ENCODE measurements around the gene TEX22.
A peak's percentile ranks its signal among the peaks of the same experiment; 100 is the strongest.

TEX22 gene

GRCh38 chr14:105433161-105433605 lies 34.8 kb downstream of the TEX22 start:
- Histone ChIP-seq H3K9ac (no peak overlapping the region), H3K27me3 (no peaks in the 10 kb centered on the region), H4K20me1 (peaks cover 67 to 98% (median 92%) of the 10 kb centered on the region in 11 experiments), H3K4me3 (no peak overlapping the region), H3K4me1 (peaks cover 22 to 40% (median 29%) of the 10 kb centered on the region in 10 experiments), H3K4me2 (no peak overlapping the region), H3K9me3 (replicated peaks in 1 of 11) (peaks cover 0 to 70% (median 25%) of the 10 kb centered on the region in 11 experiments; a peak in 14 of 22 replicates), H3K27ac (no peak overlapping the region), H3K36me3 (peaks cover 35 to 99% (median 79%) of the 10 kb centered on the region in 11 experiments; a peak in 21 of 22 replicates)
- TF ChIP-seq Cebpa-rat (IDR thresholded peaks at IDR 0.05) = no peak

GRCh38 chr14:105436402-105436801 lies 38.1 kb downstream of the TEX22 start:
- no peak for TF ChIP-seq Cebpa-rat (IDR thresholded peaks at IDR 0.05)
- peaks cover 22 to 67% (median 41%) of the 10 kb centered on the region in 10 experiments for H3K4me1 ChIP-seq
- peaks cover 81 to 99% (median 96%) of the 10 kb centered on the region in 11 experiments for H4K20me1 ChIP-seq
- H3K4me2 ChIP-seq = peak overlapping the region in 3 of 11 experiments; percentile 44 to 49 (median 46); a peak in 4 of 22 replicates
- no peak overlapping the region for H3K4me3 ChIP-seq
- peaks cover 50 to 97% (median 83%) of the 10 kb centered on the region in 11 experiments for H3K36me3 ChIP-seq
- peaks cover 0 to 54% (median 12%) of the 10 kb centered on the region in 11 experiments; a peak in 13 of 22 replicates for H3K9me3 ChIP-seq (replicated peaks in 1 of 11)
- no peak overlapping the region for H3K27ac ChIP-seq
- no peak overlapping the region for H3K9ac ChIP-seq
- no peaks in the 10 kb centered on the region for H3K27me3 ChIP-seq

DNA sequence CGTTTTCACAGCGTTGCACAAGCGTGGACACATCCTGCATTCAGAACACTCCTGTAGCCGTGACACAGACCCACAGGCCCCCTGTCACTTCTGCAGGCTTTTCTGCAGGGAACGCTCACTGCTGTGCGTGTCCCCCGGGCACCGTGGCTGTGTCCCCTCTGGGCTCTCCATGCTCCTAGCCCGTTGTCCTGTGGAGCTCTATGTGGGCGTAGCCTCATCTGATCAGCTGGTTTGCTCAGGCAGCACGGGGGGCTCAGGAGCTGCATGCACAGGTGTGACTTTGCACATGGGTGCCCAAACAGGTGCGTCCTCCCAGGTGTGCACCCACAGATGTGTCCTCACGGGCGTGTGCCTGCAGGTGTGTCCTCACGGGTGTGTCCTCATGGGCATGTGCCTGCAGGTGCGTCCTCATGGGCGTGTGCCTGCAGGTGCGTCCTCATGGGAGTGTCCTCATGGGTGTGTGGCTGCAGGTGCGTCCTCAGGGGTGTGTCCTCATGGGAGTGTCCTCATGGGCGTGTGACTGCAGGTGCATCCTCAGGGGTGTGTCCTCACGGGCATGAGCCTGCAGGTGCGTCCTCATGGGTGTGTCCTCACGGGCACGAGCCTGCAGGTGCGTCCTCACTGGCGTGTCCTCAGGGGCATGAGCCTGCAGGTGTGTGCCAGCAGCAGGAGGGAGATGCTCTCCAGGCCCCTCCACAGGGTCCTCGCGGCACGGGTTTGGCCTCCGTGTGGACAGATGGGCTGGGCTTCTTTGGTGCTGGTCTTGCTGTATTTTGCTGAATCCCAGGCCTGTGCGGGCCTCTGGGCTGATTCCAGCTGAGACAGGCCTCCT lies 38.8 kb downstream of the TEX22 start:
- no peak for TF ChIP-seq Cebpa-rat (IDR thresholded peaks at IDR 0.05)
- H4K20me1 ChIP-seq = peaks cover 82 to 98% (median 93%) of the 10 kb centered on the region in 11 experiments

DNA sequence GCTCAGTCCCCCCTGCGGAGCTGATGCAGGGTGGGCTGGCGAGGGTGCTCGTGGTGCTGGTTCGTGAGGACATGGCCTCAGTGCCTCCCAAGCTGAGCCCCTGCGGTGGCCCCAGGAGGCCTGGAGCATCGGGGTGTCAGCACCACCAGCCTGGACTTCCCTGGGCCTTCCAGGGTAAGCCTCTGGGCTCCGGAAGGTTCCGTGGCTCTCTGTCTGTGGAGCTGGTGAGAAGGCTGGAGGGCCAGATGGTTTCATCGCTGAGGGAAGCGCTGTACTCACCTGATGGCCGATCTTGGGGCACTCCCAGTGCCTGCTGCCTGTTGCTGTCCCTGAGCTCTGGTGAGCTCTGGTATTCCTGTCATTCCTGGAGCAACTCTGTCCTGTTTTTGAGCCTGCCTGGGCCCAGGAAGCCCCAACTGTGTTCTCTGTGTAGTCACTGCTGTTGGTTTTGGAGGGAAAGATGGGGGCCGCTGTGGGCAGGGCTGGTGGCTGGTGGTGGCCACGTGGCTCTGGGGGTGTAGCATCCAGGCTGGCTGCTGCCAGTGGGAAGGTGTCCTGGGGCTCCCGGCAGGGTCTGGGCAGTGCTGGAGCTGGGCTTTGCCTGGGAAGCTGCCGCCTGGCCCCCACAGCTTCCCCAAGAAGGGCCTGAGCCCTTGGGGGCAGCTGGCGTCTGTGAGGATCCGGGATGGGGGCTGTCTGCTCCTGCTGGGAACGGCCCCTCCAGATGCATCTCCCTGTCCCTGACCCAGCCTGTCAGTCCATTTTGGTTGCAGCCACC lies 39.6 kb downstream of the TEX22 start:
- peak overlapping the region in 4 of 11 experiments; percentile 16 to 49 (median 36); a peak in 4 of 22 replicates for H3K4me2 ChIP-seq
- peaks cover 52 to 96% (median 81%) of the 10 kb centered on the region in 11 experiments for H3K36me3 ChIP-seq
- H3K4me1 ChIP-seq = peaks cover 22 to 71% (median 41%) of the 10 kb centered on the region in 10 experiments
- H3K4me3 ChIP-seq = no peak overlapping the region
- no peak for TF ChIP-seq Cebpa-rat (IDR thresholded peaks at IDR 0.05)
- H3K9ac ChIP-seq = peak overlapping the region in 1 of 11 experiments; percentile 24; a peak in 1 of 22 replicates
- no peaks in the 10 kb centered on the region for H3K27me3 ChIP-seq
- H3K27ac ChIP-seq = peak overlapping the region in 3 of 11 experiments; percentile 6 to 20 (median 15); a peak in 1 of 22 replicates
- H3K9me3 ChIP-seq (replicated peaks in 1 of 11) = peaks cover 0 to 44% (median 10%) of the 10 kb centered on the region in 11 experiments; a peak in 11 of 22 replicates
- peaks cover 80 to 99% (median 95%) of the 10 kb centered on the region in 11 experiments for H4K20me1 ChIP-seq

More for the DNA sequence above, 38.8 kb downstream of the TEX22 start:
- H3K4me2 ChIP-seq = peak overlapping the region in 4 of 11 experiments; percentile 16 to 49 (median 45); a peak in 6 of 22 replicates
- H3K9me3 ChIP-seq (replicated peaks in 1 of 11) = peaks cover 0 to 48% (median 11%) of the 10 kb centered on the region in 11 experiments; a peak in 11 of 22 replicates
- no peak overlapping the region for H3K4me3 ChIP-seq
- no peak overlapping the region for H3K9ac ChIP-seq
- H3K4me1 ChIP-seq = peaks cover 22 to 67% (median 41%) of the 10 kb centered on the region in 10 experiments
- peak overlapping the region in 1 of 11 experiments; percentile 15; a peak in 1 of 22 replicates for H3K27ac ChIP-seq
- no peaks in the 10 kb centered on the region for H3K27me3 ChIP-seq
- H3K36me3 ChIP-seq = peaks cover 48 to 96% (median 80%) of the 10 kb centered on the region in 11 experiments

DNA sequence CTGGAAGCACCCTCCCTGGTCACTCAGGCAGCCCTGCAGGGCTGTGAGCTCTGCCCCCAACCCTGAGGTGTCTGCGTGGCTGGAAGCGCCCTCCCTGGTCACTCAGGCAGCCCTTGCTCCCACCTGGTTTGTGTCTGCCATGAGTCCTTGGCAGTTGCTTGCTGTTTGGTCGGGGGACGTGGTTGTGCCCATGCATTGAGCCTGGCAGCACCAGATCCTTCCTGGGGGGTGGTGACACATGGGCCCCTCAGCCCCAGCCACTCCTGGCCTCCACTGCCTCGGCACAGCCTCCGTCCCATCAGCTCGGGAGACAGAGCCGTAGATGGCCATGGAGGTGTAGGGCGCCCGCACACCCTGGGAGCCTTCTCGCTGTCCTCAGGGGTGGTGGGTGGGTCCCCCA lies 40.8 kb downstream of the TEX22 start:
- Histone ChIP-seq H3K27me3 (no peaks in the 10 kb centered on the region), H3K27ac (peak overlapping the region in 1 of 11 experiments; percentile 3; a peak in 1 of 22 replicates), H4K20me1 (peaks cover 69 to 99% (median 93%) of the 10 kb centered on the region in 11 experiments), H3K36me3 (peaks cover 50 to 91% (median 75%) of the 10 kb centered on the region in 11 experiments), H3K4me3 (no peak overlapping the region), H3K4me2 (no peak overlapping the region), H3K9ac (peak overlapping the region in 2 of 11 experiments; percentile 11 to 20; a peak in 1 of 22 replicates), H3K4me1 (peaks cover 18 to 76% (median 44%) of the 10 kb centered on the region in 10 experiments), H3K9me3 (replicated peaks in 1 of 11) (peaks cover 0 to 31% (median 5%) of the 10 kb centered on the region in 11 experiments; a peak in 10 of 22 replicates)
- TF ChIP-seq Cebpa-rat (IDR thresholded peaks at IDR 0.05) = no peak

- Histone ChIP-seq H3K27me3 (no peaks in the 10 kb centered on the region), H3K9ac (no peak overlapping the region), H3K4me2 (no peak overlapping the region), H3K4me1 (peaks cover 17 to 78% (median 46%) of the 10 kb centered on the region in 10 experiments), H3K36me3 (peaks cover 50 to 84% (median 75%) of the 10 kb centered on the region in 11 experiments), H3K27ac (peak overlapping the region in 1 of 11 experiments; percentile 3; a peak in 1 of 22 replicates), H4K20me1 (peaks cover 65 to 99% (median 95%) of the 10 kb centered on the region in 11 experiments), H3K4me3 (no peak overlapping the region), H3K9me3 (replicated peaks in 1 of 11) (peaks cover 0 to 24% (median 5%) of the 10 kb centered on the region in 11 experiments; a peak in 10 of 22 replicates)
- TF ChIP-seq Cebpa-rat (IDR thresholded peaks at IDR 0.05) = no peak
Measured at GRCh38 chr14:105439710-105440553, 41.6 kb downstream of the TEX22 start.

DNA sequence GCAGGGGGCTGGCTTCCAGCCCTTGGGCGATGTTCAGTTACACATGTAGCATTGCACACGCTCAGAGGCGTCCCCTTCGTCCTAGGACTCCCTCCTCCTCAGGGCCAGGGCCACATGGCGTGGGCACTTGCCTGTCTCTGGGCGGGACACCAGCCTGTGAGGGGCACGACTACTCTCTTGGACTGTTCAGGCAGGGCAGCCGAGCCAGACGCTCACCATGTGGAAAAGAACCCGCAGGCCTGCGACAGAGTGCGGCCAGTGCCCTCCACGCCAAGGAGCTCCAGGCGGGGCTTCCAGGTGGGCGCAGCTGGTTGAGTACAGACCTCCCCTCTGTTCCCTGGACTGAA lies 42.2 kb downstream of the TEX22 start:
- H3K9me3 ChIP-seq (replicated peaks in 1 of 11) = peaks cover 0 to 18% (median under 1%) of the 10 kb centered on the region in 11 experiments; a peak in 8 of 22 replicates
- TF ChIP-seq Cebpa-rat (IDR thresholded peaks at IDR 0.05) = no peak
- H3K4me1 ChIP-seq = peaks cover 16 to 78% (median 46%) of the 10 kb centered on the region in 10 experiments
- H3K4me2 ChIP-seq = 0 out of 22 replicates have a peak overlapping the region, but pooled peaks of 1 of the 11 experiments have one; percentile 10
- no peak overlapping the region for H3K4me3 ChIP-seq
- H3K36me3 ChIP-seq = peaks cover 50 to 78% (median 71%) of the 10 kb centered on the region in 11 experiments
- no peak overlapping the region for H3K27ac ChIP-seq
- H3K9ac ChIP-seq = no peak overlapping the region
- peaks cover 66 to 99% (median 95%) of the 10 kb centered on the region in 11 experiments for H4K20me1 ChIP-seq
- H3K27me3 ChIP-seq = no peaks in the 10 kb centered on the region
